ENCODE data around the gene ETS1. TPM values are rescaled to one million over a fixed set of nuclear protein-coding genes. Genes with fewer than 3 reads are reported as not detected.

The ETS1 gene
- total RNA-seq, 1 donor from 2014 or later, result 488 TPM

DNA sequence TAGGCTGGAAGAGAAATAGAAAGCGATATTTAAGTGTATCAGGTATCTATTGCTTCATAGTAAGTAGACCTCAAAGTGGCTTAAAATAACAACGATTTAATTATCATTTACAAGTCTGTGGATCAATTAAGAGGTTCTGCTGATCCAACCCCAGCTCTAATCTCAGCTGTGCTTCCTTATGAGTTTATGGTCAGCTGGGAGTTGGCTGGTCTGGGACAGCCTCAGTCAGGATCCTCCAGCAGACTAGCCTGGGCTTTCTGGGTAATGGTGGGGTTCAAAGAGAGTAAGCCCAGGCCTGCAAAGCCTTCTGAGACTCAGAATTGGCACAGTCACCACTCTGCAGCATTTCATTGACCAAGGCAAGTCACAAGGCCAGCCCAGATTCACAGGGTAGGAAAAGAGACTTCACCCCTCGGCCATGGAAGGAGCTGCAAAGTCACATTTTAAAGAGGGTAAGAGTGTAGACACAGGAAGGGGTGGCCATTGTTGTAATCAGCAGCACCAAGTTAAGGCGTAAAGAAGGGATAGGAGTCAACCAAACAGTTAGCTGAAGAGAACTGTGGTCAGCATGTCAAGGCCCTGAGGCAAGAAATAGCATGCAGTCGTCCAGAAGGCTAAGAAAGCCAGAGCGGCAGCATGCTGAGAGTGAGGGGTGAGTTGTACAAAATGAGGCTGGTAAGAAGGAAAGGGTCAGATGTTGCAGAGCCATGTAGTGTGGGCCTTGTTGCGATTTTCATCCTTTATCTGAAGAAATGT, 168.2 kb downstream of the ETS1 start:
- intact Hi-C loops (cut with micrococcal nuclease), result no loop called here

GRCh38 chr11:128417607-128418324, 169.6 kb downstream of the ETS1 start:
- intact Hi-C loops (cut with micrococcal nuclease), result no loop called here

- intact Hi-C loops (cut with micrococcal nuclease), result no loop called here
Observed at GRCh38 chr11:128416976-128417375, 170.4 kb downstream of the ETS1 start.

GRCh38 chr11:128415539-128415938, 171.8 kb downstream of the ETS1 start:
- intact Hi-C loops (cut with micrococcal nuclease), result no loop called here

DNA sequence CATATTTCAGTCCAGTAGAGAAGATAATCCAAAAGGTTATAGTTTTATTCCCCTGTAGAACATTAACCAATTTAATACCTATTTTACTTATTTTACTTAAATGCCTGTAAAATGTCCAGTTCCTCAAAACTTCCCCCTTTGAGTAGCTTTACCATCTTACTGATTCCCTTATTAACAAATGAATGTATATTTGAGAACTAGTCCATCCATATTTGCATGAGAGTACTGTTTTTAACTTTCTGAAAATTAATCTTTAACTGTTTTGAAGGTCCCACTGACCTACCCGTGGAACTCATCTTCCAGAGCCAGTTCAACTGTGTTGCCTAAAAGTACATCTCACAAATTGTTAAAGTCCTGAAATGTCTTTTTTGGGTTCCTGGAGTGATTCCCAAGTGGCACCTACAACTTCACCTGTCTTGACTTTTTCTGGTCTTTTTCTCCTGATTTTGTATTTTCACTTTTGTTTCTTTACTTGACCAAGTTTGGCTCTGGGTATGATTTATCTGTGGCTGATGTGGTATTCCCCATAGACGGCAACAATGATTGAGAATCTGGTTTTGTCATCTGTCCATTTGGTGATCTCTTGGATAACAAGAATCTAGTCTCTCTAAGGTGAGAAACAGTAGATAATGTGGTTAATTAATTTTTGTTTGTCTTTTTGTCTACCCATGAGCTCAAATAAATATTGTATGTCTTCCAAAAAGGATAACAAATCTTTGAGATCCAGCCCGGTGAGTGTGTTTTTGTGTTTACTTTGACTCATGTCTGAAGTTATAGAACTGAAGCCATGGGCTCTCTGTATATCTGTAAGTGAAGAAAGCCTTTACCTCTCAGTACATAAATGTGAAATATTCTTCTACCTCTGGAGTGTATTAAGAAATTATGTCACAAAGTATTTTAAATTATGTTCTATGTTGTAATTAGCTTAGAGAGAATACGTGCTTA, 174.2 kb downstream of the ETS1 start:
- intact Hi-C loops (cut with micrococcal nuclease), result no loop called here

DNA sequence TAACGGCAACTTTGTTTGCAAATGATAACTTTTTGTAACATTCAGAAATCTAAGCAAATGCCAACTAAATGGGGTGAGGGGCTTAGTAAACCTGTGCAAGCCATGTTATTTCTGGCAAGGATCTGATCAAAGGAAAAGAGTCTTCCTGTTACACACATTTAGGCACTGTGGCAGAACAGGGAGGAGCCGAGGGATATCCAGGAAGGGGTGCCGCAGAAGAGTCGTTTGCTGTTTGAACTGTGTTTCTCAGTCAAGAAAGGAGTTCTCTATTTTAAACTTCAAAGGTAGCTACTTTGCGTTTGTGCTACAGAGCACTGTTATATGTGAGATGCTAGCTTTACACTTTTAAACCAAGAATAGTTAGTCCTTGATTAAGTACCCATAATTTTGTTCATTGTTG, 175.5 kb downstream of the ETS1 start:
- intact Hi-C loops (cut with micrococcal nuclease), result no loop called here

- intact Hi-C loops (cut with micrococcal nuclease), result no loop called here
Observed at GRCh38 chr11:128411150-128411549, 176.2 kb downstream of the ETS1 start.

GRCh38 chr11:128409476-128409875, 177.9 kb downstream of the ETS1 start:
- intact Hi-C loops (cut with micrococcal nuclease), result no loop called here

Other genes starting within 250 kb of the ETS1 start
- 97.9 and 102 TPM in 2 replicates for gene FLI1, start 106.5 kb upstream of the ETS1 start, total RNA-seq